ENCODE data around the gene TBC1D4.

TBC1D4 gene

GRCh38 chr13:75369981-75370380 lies 112.0 kb downstream of the TBC1D4 start:
- DNase-seq (ENCODE audit: extremely low read depth, low read depth): no peak
- no peak overlapping the region for H3K4me3 ChIP-seq (replicated peaks; ENCODE audit: low read depth, low read length)
- TF ChIP-seq CTCF (IDR thresholded peaks at IDR 0.05; ENCODE audit: low read depth, low read length, missing control alignments): no peak

- DNase-seq (ENCODE audit: extremely low read depth, low read depth): no peak
- no peak for TF ChIP-seq CTCF (IDR thresholded peaks at IDR 0.05; ENCODE audit: low read depth, low read length, missing control alignments)
- H3K4me3 ChIP-seq (replicated peaks; ENCODE audit: low read depth, low read length): no peak overlapping the region
Measured at GRCh38 chr13:75368167-75368566, 113.8 kb downstream of the TBC1D4 start.

- no peak for TF ChIP-seq CTCF (IDR thresholded peaks at IDR 0.05; ENCODE audit: low read depth, low read length, missing control alignments)
- no peak for DNase-seq (ENCODE audit: extremely low read depth, low read depth)
- H3K4me3 ChIP-seq (replicated peaks; ENCODE audit: low read depth, low read length): no peak overlapping the region
Measured at GRCh38 chr13:75366380-75367280, 115.3 kb downstream of the TBC1D4 start.

GRCh38 chr13:75365724-75366173 lies 116.2 kb downstream of the TBC1D4 start:
- TF ChIP-seq CTCF (IDR thresholded peaks at IDR 0.05; ENCODE audit: low read depth, low read length, missing control alignments): no peak
- H3K4me3 ChIP-seq (replicated peaks; ENCODE audit: low read depth, low read length): no peak overlapping the region
- DNase-seq (ENCODE audit: extremely low read depth, low read depth): no peak

GRCh38 chr13:75364131-75364713 lies 117.7 kb downstream of the TBC1D4 start:
- no peak for TF ChIP-seq CTCF (IDR thresholded peaks at IDR 0.05; ENCODE audit: low read depth, low read length, missing control alignments)
- H3K4me3 ChIP-seq (replicated peaks; ENCODE audit: low read depth, low read length): no peak overlapping the region
- no peak for DNase-seq (ENCODE audit: extremely low read depth, low read depth)

- no peak for DNase-seq (ENCODE audit: extremely low read depth, low read depth)
- H3K4me3 ChIP-seq (replicated peaks; ENCODE audit: low read depth, low read length): no peak overlapping the region
- no peak for TF ChIP-seq CTCF (IDR thresholded peaks at IDR 0.05; ENCODE audit: low read depth, low read length, missing control alignments)
Measured at GRCh38 chr13:75363371-75363770, 118.6 kb downstream of the TBC1D4 start.
